ENCODE measurements around the gene MCTP2. TPM values are rescaled to one million over a fixed set of nuclear protein-coding genes. Genes with fewer than 3 reads are reported as not detected.

The MCTP2 gene
- total RNA-seq, 1 experiment from 2014 or later, result 1.3 TPM

DNA sequence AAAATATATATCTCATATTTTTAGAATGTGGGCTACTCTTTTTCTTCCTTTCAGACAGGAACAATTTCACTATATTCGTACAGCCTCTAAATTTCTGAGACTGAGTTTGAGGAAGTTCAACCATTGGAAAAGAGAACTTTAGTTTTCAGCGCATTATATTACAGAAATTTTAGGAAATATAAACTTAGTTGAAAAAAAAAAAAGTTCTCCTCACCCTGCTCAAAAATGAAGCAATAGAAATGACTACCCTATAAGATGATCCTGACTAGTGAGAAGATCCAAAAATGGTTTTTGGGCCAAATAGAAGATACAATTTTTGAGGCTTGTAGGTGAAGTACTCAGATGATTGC, 139.6 kb downstream of the MCTP2 start:
- H3K9me3 Mint-ChIP-seq, result no peaks in the 10 kb centered on the region
- Histone ChIP-seq H3K9me3 (ENCODE audit: control insufficient read depth, low read depth, low read length) (no peaks in the 10 kb centered on the region), H2BK20ac (ENCODE audit: low read depth, low read length, poor library complexity, severe bottlenecking) (no peak overlapping the region), H3K27me3 (ENCODE audit: insufficient read depth, low read length) (no peaks in the 10 kb centered on the region), H3T11ph (ENCODE audit: low read length) (no peak overlapping the region), H4K20me1 (ENCODE audit: control insufficient read depth, insufficient read depth, insufficient read length) (no peaks in the 10 kb centered on the region), H2BK5ac (ENCODE audit: insufficient read length, low read length) (no peak overlapping the region), H2BK12ac (ENCODE audit: insufficient read length, low read depth, low read length) (no peak overlapping the region), H3K23ac (ENCODE audit: insufficient read length, low read depth, low read length) (no peak overlapping the region), H2BK120ac (ENCODE audit: low read depth, low read length, poor library complexity, severe bottlenecking) (no peak overlapping the region), H3K18ac (ENCODE audit: insufficient read length, low read depth, low read length) (no peak overlapping the region), H4K8ac (replicated peaks; ENCODE audit: insufficient read length, low read depth, low read length) (no peak overlapping the region), H4K91ac (ENCODE audit: insufficient read length, low read depth, low read length) (no peak overlapping the region), H3K4me2 (ENCODE audit: insufficient read depth, insufficient read length, low read length) (no peak overlapping the region), H3K4ac (ENCODE audit: low read depth, low read length) (no peak overlapping the region), H3K9ac (ENCODE audit: extremely low read depth, insufficient read length, low read length) (no peak overlapping the region), H3K23me2 (ENCODE audit: insufficient read length, low read depth, low read length, poor library complexity, severe bottlenecking) (no peaks in the 10 kb centered on the region), H4K5ac (ENCODE audit: insufficient read length, low read depth, low read length) (no peak overlapping the region), H2BK15ac (ENCODE audit: low read depth, low read length) (no peak overlapping the region), H3K79me2 (ENCODE audit: insufficient read depth, low read length) (no peaks in the 10 kb centered on the region), H3K79me1 (ENCODE audit: insufficient read depth, low read depth, low read length, poor library complexity, severe bottlenecking) (no peaks in the 10 kb centered on the region), H2AK5ac (ENCODE audit: insufficient read length, low read length) (no peak overlapping the region), H3K4me1 (ENCODE audit: insufficient read depth, low read length) (no peaks in the 10 kb centered on the region; the same call in 1 of the 2 replicates), H3K14ac (ENCODE audit: insufficient read depth, low read length) (no peak overlapping the region), H3K27ac (ENCODE audit: insufficient read length, low read depth, low read length) (no peak overlapping the region), H2AFZ (ENCODE audit: low read length) (no peak overlapping the region), H3K56ac (ENCODE audit: insufficient read length, low read depth, low read length) (no peak overlapping the region)
- H3K27ac Mint-ChIP-seq, result no peak overlapping the region
- peaks cover 0 to 2% of the 10 kb centered on the region in 2 experiments; a peak in 1 of 4 replicates for H3K4me1 Mint-ChIP-seq
- DNase-seq, result no peak
- H3K36me3 Mint-ChIP-seq (ENCODE audit: insufficient read depth in 1 of 3, low read depth in 3 of 3), result no peaks in the 10 kb centered on the region
- WGBS (ENCODE audit: extremely low coverage, insufficient read length, low lambda C conversion rate), result no CpG with 5 or more reads among the region's 2 CpGs
- no peak overlapping the region for H3K4me3 Mint-ChIP-seq
- H3K27me3 Mint-ChIP-seq (ENCODE audit: low read depth), result no peaks in the 10 kb centered on the region
- TF ChIP-seq, protein P1, sequence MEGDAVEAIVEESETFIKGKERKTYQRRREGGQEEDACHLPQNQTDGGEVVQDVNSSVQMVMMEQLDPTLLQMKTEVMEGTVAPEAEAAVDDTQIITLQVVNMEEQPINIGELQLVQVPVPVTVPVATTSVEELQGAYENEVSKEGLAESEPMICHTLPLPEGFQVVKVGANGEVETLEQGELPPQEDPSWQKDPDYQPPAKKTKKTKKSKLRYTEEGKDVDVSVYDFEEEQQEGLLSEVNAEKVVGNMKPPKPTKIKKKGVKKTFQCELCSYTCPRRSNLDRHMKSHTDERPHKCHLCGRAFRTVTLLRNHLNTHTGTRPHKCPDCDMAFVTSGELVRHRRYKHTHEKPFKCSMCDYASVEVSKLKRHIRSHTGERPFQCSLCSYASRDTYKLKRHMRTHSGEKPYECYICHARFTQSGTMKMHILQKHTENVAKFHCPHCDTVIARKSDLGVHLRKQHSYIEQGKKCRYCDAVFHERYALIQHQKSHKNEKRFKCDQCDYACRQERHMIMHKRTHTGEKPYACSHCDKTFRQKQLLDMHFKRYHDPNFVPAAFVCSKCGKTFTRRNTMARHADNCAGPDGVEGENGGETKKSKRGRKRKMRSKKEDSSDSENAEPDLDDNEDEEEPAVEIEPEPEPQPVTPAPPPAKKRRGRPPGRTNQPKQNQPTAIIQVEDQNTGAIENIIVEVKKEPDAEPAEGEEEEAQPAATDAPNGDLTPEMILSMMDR (conservative IDR thresholded peaks at IDR 0.05), result no peak

All from H9 (cell line).